Trophoblast cell (in vitro differentiated cells and primary cell): Measurements from ENCODE around the gene C11orf21.

ENCODE experiments used
- DNase-seq, 2 donors: peaks; one replicate each; pipeline ENCODE4 v3.0.0-alpha.2; 2016
- H2AFZ ChIP-seq: 2 replicates; pipeline ENCODE4 v1.6.1; 2013; ENCODE audit warnings: low read length, moderate library complexity, mild to moderate bottlenecking; ENCODE audit not compliant: insufficient read depth, poor library complexity
- H2AK5ac ChIP-seq: 2 replicates; pipeline ENCODE4 v1.6.1; 2013; ENCODE audit warnings: mild to moderate bottlenecking, low read length
- H2BK120ac ChIP-seq: 2 replicates; pipeline ENCODE4 v1.6.1; 2013; ENCODE audit warnings: low read length, mild to moderate bottlenecking, moderate library complexity; ENCODE audit not compliant: insufficient read depth, poor library complexity
- H2BK12ac ChIP-seq: 2 replicates; pipeline ENCODE4 v1.6.1; 2013; ENCODE audit warnings: mild to moderate bottlenecking, low read length, moderate library complexity
- H2BK5ac ChIP-seq: 2 replicates; pipeline ENCODE4 v1.6.1; 2013; ENCODE audit warnings: low read length, low read depth, moderate library complexity, mild to moderate bottlenecking; ENCODE audit not compliant: poor library complexity
- H3K14ac ChIP-seq: 2 replicates; pipeline ENCODE4 v1.6.1; 2013; ENCODE audit warnings: mild to moderate bottlenecking, low read length
- H3K18ac ChIP-seq: 2 replicates; pipeline ENCODE4 v1.6.1; 2013; ENCODE audit warnings: mild to moderate bottlenecking, low read length
- H3K23ac ChIP-seq: 2 replicates; pipeline ENCODE4 v1.6.1; 2013; ENCODE audit warnings: low read length
- H3K27ac ChIP-seq: 2 replicates; pipeline ENCODE4 v1.5.1; 2013; ENCODE audit warnings: low read depth, mild to moderate bottlenecking, inconsistent platforms, low read length, moderate library complexity
- H3K27me3 ChIP-seq: 2 replicates; pipeline ENCODE4 v1.6.1; 2013; ENCODE audit warnings: inconsistent platforms, mild to moderate bottlenecking, low read length, moderate library complexity; ENCODE audit not compliant: insufficient read depth
- H3K36me3 ChIP-seq, 2 experiments: 1 replicate in 1 of 2; 2 replicates in 1 of 2; pipeline ENCODE4 v1.6.1; 2013; ENCODE audit warnings: low read length in 2 of 2, mild to moderate bottlenecking in 2 of 2, moderate library complexity in 1 of 2; ENCODE audit not compliant: insufficient read depth in 2 of 2, control insufficient read depth in 1 of 2
- H3K4ac ChIP-seq: 2 replicates; pipeline ENCODE4 v1.6.1; 2013; ENCODE audit warnings: low read depth, mild to moderate bottlenecking, low read length, moderate library complexity
- H3K4me1 ChIP-seq, 2 experiments: 1 replicate in 1 of 2; 2 replicates in 1 of 2; pipeline ENCODE4 v1.6.1; 2013; ENCODE audit warnings: low read length in 2 of 2, mild to moderate bottlenecking in 2 of 2, moderate library complexity in 1 of 2; ENCODE audit not compliant: insufficient read depth in 2 of 2, control insufficient read depth in 1 of 2
- H3K4me2 ChIP-seq: 2 replicates; pipeline ENCODE4 v1.6.1; 2013; ENCODE audit warnings: inconsistent platforms, mild to moderate bottlenecking, low read length, moderate library complexity
- H3K4me3 ChIP-seq: 2 replicates; pipeline ENCODE4 v1.5.1; 2013; ENCODE audit warnings: mild to moderate bottlenecking, low read depth, low read length, inconsistent platforms
- H3K79me1 ChIP-seq: one replicate; pipeline ENCODE4 v1.6.1; 2013; ENCODE audit warnings: low read length
- H3K79me2 ChIP-seq: 2 replicates; pipeline ENCODE4 v1.6.1; 2013; ENCODE audit warnings: low read length, mild to moderate bottlenecking; ENCODE audit not compliant: control insufficient read depth, insufficient read depth, poor library complexity
- H3K9ac ChIP-seq: 2 replicates; pipeline ENCODE4 v1.6.1; 2013; ENCODE audit warnings: mild to moderate bottlenecking, low read length
- H3K9me3 ChIP-seq: 2 replicates; pipeline ENCODE4 v1.6.1; 2013; ENCODE audit warnings: low read depth, mild to moderate bottlenecking, control low read depth, inconsistent platforms, low read length; ENCODE audit not compliant: insufficient read depth
- H4K12ac ChIP-seq: 2 replicates; pipeline ENCODE4 v1.6.1; 2013; ENCODE audit warnings: low read depth, mild to moderate bottlenecking, low read length, moderate library complexity
- H4K8ac ChIP-seq: 2 replicates; pipeline ENCODE4 v1.6.1; 2013; ENCODE audit warnings: low read depth, mild to moderate bottlenecking, low read length, moderate library complexity
- H4K91ac ChIP-seq: one replicate; pipeline ENCODE4 v1.6.1; 2013; ENCODE audit warnings: low read depth, mild to moderate bottlenecking, low read length, moderate library complexity
- WGBS: extraction: QIAGEN DNeasy Blood & Tissue Kit; methylation state at CpG from one replicate; pipeline ENCODE4 v1.1.7; 2013; ENCODE audit warnings: missing lambda C conversion rate; ENCODE audit not compliant: insufficient read length, insufficient coverage; ENCODE audit errors: extremely low coverage; 5-methylcytosine and 5-hydroxymethylcytosine counted together

C11orf21 gene

DNA sequence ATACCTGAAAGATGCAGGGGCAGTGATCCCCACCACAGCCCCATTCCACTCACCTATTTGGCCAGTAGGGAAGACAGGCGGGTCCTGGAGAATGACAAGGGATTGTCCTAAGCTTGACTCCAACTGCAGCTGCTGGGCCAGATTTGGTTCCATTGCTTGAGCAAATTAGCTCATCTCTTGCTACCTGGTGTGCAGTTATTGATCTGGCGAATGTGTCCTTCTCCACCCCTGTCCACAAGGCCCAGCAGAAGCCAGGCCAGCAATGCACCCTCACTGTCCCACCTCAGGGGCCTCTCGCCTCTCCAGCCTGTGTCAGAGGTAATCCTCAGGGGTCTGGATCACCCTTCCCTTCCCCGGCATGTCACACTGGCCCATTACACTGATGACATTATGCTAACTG is 23.4 kb upstream of the C11orf21 start:
- no peak overlapping the region for H2AFZ ChIP-seq
- no peaks in the 10 kb centered on the region for H3K4me1 ChIP-seq
- no peak overlapping the region for H3K14ac ChIP-seq
- no peak overlapping the region for H2BK5ac ChIP-seq
- H3K9ac ChIP-seq = no peak overlapping the region
- H3K4ac ChIP-seq = no peak overlapping the region
- no peak overlapping the region for H3K4me3 ChIP-seq
- no peak overlapping the region for H3K27ac ChIP-seq
- no peaks in the 10 kb centered on the region for H3K27me3 ChIP-seq
- no peak overlapping the region for H2BK120ac ChIP-seq
- H4K91ac ChIP-seq = no peak overlapping the region
- no peak overlapping the region for H4K8ac ChIP-seq
- no peak overlapping the region for H3K4me2 ChIP-seq
- no peaks in the 10 kb centered on the region for H3K79me2 ChIP-seq
- WGBS = no CpG with 5 or more reads among the region's 4 CpGs
- no peak overlapping the region for H2AK5ac ChIP-seq
- no peak overlapping the region for H2BK12ac ChIP-seq
- H3K23ac ChIP-seq = no peak overlapping the region
- H4K12ac ChIP-seq = no peak overlapping the region
- DNase-seq = no peak
- H3K9me3 ChIP-seq = peaks cover 29% of the 10 kb centered on the region
- H3K36me3 ChIP-seq = no peaks in the 10 kb centered on the region
- H3K79me1 ChIP-seq = no peaks in the 10 kb centered on the region
- no peak overlapping the region for H3K18ac ChIP-seq

- Histone ChIP-seq H4K12ac (no peak overlapping the region), H2BK120ac (no peak overlapping the region), H3K4me2 (no peak overlapping the region), H4K8ac (no peak overlapping the region), H2BK12ac (no peak overlapping the region), H3K14ac (no peak overlapping the region), H3K4ac (no peak overlapping the region), H3K9me3 (peaks cover 14% of the 10 kb centered on the region), H3K9ac (no peak overlapping the region), H4K91ac (no peak overlapping the region), H3K79me1 (no peaks in the 10 kb centered on the region), H3K27ac (no peak overlapping the region), H3K4me3 (no peak overlapping the region), H3K23ac (no peak overlapping the region), H3K18ac (no peak overlapping the region), H2AK5ac (no peak overlapping the region), H3K36me3 (no peaks in the 10 kb centered on the region), H3K27me3 (no peaks in the 10 kb centered on the region), H2BK5ac (no peak overlapping the region), H3K4me1 (no peaks in the 10 kb centered on the region), H3K79me2 (no peaks in the 10 kb centered on the region), H2AFZ (no peak overlapping the region)
- no CpG with 5 or more reads among the region's 6 CpGs for WGBS
- no peak for DNase-seq
Observed at GRCh38 chr11:2321311-2321683, 19.6 kb upstream of the C11orf21 start.

- no peak overlapping the region for H3K14ac ChIP-seq
- H2AFZ ChIP-seq = no peak overlapping the region
- H3K23ac ChIP-seq = no peak overlapping the region
- H3K79me2 ChIP-seq = no peaks in the 10 kb centered on the region
- H3K4ac ChIP-seq = no peak overlapping the region
- no CpG with 5 or more reads among the region's 23 CpGs for WGBS
- H2BK120ac ChIP-seq = no peak overlapping the region
- H3K4me3 ChIP-seq = no peak overlapping the region
- H2AK5ac ChIP-seq = no peak overlapping the region
- H4K91ac ChIP-seq = no peak overlapping the region
- H3K9me3 ChIP-seq = peaks cover 14% of the 10 kb centered on the region
- H4K12ac ChIP-seq = no peak overlapping the region
- no peaks in the 10 kb centered on the region for H3K27me3 ChIP-seq
- DNase-seq = no peak
- H3K4me1 ChIP-seq = no peaks in the 10 kb centered on the region
- H3K4me2 ChIP-seq = no peak overlapping the region
- H2BK5ac ChIP-seq = no peak overlapping the region
- H3K9ac ChIP-seq = no peak overlapping the region
- H3K79me1 ChIP-seq = no peaks in the 10 kb centered on the region
- no peak overlapping the region for H4K8ac ChIP-seq
- no peak overlapping the region for H3K18ac ChIP-seq
- no peak overlapping the region for H2BK12ac ChIP-seq
- H3K27ac ChIP-seq = no peak overlapping the region
- H3K36me3 ChIP-seq = no peaks in the 10 kb centered on the region
Observed at GRCh38 chr11:2320568-2321310, 19.0 kb upstream of the C11orf21 start.

DNA sequence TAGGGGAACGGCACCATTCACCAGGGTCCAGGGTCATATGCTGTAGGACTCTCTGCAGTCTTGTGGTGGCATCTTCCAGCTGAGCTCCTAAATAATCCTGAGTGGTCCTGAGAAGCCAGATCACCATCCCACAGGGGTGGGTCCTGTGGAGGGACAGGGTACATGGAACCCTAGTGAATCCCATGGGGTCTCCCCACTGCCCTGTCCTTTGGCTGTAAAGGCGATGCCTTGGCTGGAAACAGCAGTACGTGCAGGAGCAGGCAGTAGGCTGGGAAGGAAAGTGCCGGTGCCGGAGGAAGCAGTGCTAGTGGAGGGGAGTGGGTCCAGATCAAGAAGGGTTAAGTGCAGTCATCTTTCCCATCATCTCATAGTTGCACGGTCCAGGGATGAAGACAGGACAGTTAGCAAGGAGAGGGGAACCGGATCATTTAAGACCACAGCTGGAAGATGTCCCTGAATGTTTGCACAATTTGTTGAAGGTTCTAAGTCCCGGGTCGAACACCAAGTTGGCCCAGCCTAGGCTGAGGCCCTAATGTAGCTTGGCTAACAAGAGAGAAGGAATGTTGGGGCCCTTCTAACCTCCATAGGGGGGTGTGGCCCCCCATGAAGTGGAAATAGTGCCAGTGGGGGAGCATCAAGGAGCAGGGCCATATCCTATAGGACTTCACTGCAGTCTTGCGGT is 18.2 kb upstream of the C11orf21 start:
- Histone ChIP-seq H3K27me3 (no peaks in the 10 kb centered on the region), H3K27ac (no peak overlapping the region), H3K4me2 (no peak overlapping the region), H2AK5ac (no peak overlapping the region), H3K79me1 (no peaks in the 10 kb centered on the region), H2BK120ac (no peak overlapping the region), H4K12ac (no peak overlapping the region), H3K23ac (peak overlapping the region; percentile 33), H3K4ac (no peak overlapping the region), H4K8ac (no peak overlapping the region), H3K9ac (no peak overlapping the region), H2AFZ (no peak overlapping the region), H3K9me3 (peaks cover 14% of the 10 kb centered on the region), H4K91ac (no peak overlapping the region), H3K4me1 (no peaks in the 10 kb centered on the region), H3K36me3 (no peaks in the 10 kb centered on the region), H2BK12ac (no peak overlapping the region), H3K14ac (no peak overlapping the region), H2BK5ac (no peak overlapping the region), H3K79me2 (no peaks in the 10 kb centered on the region), H3K18ac (no peak overlapping the region), H3K4me3 (peak overlapping the region; percentile 36)
- WGBS = no CpG with 5 or more reads among the region's 10 CpGs
- DNase-seq = no peak
